Amniotic epithelial cell (primary cell): Measurements from ENCODE around the gene MUCL3.
"Not testable (repeated sequence)": the region's sequence is repeated elsewhere in the genome, so short reads cannot be mapped to it uniquely, and the experiment has no call there.

Experiments used
- DNase-seq: peaks from one replicate; pipeline ENCODE4 v3.0.0-alpha.2; 2010; ENCODE audit warnings: low read depth

Gene MUCL3

DNA sequence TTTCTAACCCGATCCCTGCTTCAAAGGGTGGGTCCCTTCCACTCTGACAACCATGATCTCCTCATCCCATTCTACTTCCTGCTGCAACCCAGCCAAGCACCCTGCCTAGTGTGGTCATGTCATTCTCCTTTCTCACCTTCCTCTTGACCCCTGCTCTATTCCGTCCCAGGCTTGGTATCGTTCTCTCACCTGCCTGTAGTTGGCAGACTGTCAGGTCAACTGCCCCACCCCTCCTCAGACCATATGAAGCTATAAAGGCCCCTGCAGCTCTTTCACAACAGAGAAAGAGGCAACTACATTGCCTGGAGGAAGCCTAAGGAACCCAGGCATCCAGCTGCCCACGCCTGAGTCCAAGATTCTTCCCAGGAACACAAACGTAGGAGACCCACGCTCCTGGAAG is 42.7 kb downstream of the MUCL3 start, which contains the start of gene MUC21:
MUC21 (plus strand) TSS at position 280 of the 400 bp plus-strand sequence. CDS start 241 bp downstream, outside the sequence.
- no peak for DNase-seq

DNA sequence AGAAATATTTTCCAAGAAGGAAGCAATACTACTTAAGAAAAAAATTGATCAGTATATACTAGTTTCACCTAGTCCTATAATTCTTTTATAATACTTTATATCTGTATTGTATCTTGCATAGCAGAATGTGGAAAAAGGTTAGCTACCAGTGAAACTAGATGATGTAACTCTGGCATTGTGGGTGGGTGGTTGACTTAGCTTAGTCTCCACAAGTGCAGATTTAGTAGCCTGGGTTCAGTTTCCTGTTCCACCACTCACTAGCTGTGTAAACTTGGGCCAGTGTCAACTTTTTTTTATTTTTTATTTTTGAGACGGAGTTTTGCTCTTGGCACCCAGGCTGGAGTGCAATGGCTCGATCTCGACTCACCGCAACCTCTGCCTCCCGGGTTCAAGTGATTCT is 44.7 kb downstream of the MUCL3 start:
- DNase-seq, result no peak

DNA sequence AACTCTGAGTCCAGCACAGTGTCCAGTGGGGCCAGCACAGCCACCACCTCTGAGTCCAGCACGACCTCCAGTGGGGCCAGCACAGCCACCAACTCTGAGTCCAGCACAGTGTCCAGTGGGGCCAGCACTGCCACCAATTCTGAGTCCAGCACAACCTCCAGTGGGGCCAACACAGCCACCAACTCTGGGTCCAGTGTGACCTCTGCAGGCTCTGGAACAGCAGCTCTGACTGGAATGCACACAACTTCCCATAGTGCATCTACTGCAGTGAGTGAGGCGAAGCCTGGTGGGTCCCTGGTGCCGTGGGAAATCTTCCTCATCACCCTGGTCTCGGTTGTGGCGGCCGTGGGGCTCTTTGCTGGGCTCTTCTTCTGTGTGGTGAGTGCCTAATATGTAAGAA is 46.5 kb downstream of the MUCL3 start:
- no peak for DNase-seq

DNA sequence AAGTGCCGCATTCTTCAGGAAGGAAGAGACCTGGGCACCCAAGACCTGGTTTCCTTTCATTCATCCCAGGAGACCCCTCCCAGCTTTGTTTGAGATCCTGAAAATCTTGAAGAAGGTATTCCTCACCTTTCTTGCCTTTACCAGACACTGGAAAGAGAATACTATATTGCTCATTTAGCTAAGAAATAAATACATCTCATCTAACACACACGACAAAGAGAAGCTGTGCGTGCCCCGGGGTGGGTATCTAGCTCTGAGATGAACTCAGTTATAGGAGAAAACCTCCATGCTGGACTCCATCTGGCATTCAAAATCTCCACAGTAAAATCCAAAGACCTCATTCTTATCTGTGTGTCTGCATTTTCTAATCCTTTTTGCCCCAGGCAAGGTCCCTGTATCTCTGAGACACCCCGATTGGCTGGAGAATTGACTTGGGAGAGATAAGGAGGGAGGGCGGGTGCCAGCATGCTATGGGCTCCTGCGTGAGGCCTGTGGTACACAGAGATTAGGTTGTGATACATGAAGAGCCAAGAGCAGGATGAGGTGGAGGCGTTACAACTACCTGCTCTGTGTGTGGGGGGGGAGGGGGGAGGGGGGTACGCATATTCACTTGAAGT is 47.5 kb downstream of the MUCL3 start:
- peak; percentile 18 for DNase-seq

DNA sequence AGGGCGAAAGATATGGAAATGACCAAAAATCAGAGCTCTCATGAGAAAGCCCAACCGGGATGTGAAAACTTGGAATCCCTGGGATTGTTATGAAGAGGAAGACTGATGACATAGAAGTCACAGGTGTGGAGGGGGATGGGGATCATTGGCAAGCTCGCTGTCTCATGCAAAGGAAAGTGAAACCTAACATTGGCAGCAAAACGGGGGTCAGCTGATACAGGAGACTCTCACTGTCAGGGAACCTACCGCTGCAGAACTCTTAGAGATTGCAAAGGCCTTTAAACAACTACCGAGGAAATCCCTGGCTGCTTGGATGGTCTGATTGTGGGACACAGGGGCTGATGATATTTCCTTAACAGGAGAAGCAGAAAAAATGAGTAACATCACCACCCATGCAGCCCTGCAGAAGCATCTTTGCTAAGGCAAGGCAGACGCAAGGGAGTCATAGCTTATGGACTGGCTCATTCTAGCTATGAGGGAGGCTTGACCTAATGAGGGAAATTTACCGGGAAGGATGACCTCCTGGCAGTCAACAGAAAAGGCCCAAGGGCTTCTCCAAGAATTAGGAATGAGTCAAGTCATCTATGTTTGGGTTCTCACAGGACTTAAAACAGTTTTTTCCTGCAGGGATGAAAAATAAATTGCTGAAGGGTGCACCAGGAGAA is 49.8 kb downstream of the MUCL3 start:
- no peak for DNase-seq

DNA sequence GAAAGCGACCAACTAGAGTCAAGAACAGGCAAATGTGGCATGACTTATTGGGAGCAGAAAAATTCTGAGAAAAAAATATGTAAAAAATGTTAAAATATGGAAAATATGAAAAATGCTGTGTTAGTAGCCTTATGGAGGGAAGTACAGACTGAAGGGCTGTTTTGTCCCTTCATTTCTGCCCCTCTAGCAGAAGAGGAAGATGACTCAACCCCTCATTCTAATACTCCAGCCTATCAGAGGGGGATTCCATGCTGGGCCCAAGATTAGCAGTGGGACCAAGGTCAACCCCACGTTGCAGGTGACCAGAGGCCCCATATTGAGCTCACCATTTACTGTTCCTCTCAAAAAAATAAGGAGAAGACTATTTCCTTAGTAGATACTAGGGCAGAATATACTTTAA is 51.1 kb downstream of the MUCL3 start:
- no peak for DNase-seq

DNA sequence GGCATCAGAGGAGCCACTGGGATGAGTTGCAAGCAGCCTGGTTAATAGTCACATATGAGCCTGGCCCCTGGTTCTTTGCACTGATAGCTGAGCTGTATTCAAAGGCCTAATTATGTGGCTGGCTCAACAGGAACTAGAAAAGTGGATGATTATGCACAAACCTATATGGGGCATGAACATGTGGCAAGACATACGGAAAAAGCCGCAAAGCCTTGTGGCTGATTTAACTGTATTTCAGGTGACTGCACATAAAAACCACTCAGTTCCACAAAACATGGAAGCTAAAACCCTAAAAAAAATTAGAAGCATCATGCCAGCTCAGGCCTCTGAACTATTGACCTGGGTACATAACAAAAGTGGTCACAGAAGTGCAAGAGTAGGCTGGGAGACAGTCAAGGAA is 56.5 kb downstream of the MUCL3 start:
- DNase-seq, result no peak

DNA sequence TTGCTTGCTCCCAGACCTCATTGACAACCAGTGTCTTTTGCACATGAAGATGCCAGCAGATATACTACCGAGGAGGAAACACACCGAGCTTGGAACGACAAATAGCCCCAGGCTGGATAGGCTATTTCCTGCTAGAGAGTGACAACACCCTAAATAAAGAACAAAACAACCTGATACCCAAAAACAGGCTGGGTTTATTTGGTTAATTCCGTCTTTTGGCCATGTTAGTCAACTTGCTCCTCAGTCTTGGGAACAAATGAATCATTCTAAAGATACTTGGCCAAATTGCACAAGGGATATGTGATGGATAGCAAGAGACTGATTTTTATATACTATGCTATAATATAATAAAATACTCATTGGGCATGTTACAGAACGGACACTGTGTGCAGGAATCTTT is 58.0 kb downstream of the MUCL3 start:
- peak; percentile 64 for DNase-seq

DNA sequence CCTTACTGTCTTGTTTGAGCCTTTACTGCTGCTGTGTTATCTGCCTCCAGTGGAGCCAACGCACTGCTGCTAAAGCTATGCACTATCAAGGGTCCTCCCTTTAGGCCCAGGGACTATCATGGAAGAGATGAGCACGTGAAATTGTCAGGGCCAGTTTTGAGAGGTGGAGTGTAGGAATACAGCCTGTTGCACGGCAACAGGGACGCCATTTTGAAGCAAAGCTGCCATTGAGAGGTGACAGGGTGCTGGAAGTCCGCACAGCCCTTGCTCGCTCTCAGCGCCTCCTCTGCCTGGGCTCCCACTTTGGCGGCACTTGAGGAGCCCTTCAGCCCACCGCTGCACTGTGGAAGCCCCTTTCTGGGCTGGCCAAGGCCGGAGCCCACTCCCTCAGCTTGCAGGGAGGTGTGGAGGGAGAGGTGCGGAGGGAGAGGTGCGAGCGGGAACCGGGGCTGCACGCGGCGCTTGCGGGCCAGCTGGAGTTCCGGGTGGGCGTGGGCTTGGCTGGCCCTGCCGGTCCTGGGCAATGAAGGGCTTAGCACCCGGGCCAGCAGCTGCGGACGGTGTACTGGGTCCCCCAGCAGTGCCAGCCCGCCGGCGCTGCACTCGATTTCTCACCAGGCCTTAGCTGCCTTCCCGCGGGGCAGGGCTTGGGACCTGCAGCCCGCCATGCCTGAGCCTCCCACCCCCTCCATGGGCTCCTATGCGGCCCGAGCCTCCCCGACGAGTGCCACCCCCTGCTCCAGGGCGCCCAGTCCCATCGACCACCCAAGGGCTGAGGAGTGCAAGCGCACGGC is 59.5 kb downstream of the MUCL3 start:
- DNase-seq, result not testable (repeated sequence)

DNA sequence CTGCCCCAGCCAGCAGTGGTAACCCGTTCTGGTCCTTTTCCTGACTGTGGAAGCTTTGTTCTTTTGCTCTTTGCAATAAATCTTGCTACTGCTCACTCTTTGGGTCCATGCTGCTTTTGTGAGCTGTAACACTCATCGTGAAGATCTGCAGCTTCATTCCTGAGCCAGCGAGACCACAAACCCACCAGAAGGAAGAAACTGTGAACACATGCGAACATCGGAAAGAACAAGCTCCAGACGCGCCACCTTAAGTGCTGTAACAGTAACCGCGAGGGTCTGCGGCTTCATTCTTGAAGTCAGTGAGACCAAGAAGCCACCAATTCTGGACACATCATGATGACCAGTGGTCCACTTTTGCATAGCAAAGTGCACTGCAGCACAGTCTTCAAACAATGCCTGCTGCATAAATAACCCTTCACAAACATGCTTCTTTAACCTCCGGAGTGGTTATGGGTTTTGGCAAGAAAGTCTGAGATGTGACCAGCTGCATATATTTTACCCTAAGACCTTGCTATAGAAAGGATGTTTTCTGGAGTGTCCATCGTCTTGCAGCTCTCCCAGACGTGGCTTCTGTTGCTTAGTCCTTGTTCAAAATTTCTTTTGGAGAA is 60.6 kb downstream of the MUCL3 start:
- no peak for DNase-seq

DNA sequence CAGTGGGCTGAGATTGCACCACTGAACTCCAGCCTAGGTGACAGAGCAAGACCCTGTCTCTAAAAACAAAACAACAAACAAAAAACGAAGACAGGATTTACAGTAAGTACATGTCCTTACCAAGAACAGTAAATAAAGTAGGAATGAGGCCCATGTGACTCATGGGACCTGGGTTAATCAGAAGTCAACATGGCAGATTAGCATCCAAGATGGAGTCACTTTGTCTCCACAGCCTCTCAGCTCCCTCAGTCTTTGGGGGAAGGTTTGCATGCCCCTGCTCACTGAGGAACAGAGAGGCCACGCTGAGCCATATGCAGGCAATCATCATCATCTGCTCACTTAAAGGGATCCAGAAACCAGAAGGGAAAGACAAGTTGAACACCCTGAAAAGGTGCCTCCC is 61.7 kb downstream of the MUCL3 start:
- DNase-seq, result no peak
